Stimulated activated CD4-positive, alpha-beta T cell treated with anti-CD3 and anti-CD28 coated beads, Interleukin-4, amount 100 ng/mL, for 4 hours (primary cell): ENCODE results near the gene XRN2.

Source experiments
- DNase-seq, 2 experiments: peaks; one replicate each; pipeline ENCODE4 v3.0.0-alpha.2; 2020

Gene XRN2, protein sequence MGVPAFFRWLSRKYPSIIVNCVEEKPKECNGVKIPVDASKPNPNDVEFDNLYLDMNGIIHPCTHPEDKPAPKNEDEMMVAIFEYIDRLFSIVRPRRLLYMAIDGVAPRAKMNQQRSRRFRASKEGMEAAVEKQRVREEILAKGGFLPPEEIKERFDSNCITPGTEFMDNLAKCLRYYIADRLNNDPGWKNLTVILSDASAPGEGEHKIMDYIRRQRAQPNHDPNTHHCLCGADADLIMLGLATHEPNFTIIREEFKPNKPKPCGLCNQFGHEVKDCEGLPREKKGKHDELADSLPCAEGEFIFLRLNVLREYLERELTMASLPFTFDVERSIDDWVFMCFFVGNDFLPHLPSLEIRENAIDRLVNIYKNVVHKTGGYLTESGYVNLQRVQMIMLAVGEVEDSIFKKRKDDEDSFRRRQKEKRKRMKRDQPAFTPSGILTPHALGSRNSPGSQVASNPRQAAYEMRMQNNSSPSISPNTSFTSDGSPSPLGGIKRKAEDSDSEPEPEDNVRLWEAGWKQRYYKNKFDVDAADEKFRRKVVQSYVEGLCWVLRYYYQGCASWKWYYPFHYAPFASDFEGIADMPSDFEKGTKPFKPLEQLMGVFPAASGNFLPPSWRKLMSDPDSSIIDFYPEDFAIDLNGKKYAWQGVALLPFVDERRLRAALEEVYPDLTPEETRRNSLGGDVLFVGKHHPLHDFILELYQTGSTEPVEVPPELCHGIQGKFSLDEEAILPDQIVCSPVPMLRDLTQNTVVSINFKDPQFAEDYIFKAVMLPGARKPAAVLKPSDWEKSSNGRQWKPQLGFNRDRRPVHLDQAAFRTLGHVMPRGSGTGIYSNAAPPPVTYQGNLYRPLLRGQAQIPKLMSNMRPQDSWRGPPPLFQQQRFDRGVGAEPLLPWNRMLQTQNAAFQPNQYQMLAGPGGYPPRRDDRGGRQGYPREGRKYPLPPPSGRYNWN

GRCh38 chr20:21303061-21303871 lies at the start of gene XRN2:
XRN2 (plus strand) TSS chr20:21303331; CDS start chr20:21303399, 68 bp downstream.
- peak; percentile 92 to 98 for DNase-seq

DNA sequence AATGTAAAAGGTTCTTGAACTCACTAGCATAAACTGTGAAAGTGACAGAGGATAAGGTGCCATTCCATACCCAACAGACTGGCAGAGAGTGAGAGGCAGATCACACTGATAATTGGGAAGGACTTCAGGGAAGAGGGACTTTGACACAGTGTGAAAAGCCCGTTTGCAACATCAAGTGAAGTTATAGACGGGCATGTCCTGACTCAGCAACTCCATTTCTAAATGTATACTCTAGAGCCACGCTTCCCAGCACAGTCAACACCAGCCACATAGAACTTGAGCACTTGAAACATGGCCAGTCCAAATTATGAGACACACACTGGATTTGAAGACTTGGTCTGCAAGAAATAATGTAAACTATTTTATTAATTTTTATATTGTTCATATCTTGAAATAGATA lies 45.9 kb upstream of the XRN2 start:
- DNase-seq, result no peak

GRCh38 chr20:21258411-21258810 lies 44.7 kb upstream of the XRN2 start:
- DNase-seq, result no peak

- no peak for DNase-seq
These were observed 43.8 kb upstream of the XRN2 start for GRCh38 chr20:21259346-21259745.

GRCh38 chr20:21262812-21263211 lies 40.3 kb upstream of the XRN2 start:
- DNase-seq, result no peak

GRCh38 chr20:21265261-21266190 lies 37.6 kb upstream of the XRN2 start:
- DNase-seq, result no peak

DNA sequence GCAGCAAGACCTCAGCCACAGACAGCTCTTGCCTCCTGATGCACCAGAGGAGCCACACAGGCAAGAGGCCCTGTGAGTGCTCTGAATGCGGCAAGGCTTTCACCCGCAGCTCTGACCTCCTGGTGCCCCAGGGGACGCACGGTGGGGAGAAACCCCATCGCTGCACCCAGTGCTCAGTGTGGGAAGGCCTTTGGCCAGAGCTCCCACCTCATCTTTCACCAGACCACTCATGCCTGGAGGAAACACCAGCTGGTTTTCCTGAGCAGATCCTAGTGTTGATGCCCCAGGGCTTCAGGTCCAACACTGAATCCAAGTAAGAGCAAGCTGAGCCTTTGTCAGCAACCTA lies 37.0 kb upstream of the XRN2 start:
- DNase-seq, result no peak

DNA sequence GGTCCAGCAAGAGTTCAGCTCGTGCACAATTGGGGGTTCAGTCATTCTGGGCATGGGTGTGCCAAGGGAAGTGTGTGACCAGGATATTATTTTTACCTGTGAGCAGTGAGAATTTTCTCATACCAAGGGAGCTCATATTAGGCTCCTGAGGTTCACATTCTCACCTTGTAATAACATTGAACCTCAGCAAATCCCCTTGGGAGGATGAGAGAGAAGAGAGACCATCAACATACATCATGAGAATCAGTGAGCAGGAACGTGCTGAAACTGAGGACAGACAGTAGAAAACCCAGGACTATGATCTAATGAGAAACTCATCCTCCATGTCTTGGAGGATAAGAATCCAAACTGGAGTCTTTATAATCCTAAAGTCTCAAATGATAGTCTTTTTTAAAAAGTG lies 33.4 kb upstream of the XRN2 start:
- DNase-seq, result no peak

DNA sequence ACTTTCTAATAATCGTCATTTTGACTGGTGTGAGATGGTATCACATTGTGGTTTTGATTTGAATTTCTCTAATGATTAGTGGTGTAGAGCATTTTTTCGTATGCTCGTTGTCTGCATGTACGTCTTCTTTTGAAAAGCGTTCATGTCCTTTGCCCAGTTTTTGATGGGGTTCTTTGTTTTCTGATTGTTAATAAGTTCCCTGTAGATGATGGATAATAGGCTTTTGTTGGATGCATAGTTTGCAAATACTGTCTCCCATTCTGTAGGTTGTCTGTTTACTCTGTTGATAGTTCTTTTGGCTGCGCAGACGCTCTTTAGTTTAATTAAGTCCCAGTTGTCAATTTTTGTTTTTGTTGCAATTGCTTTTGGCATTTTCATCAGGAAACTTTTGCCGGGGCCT lies 32.3 kb upstream of the XRN2 start:
- no peak for DNase-seq

DNA sequence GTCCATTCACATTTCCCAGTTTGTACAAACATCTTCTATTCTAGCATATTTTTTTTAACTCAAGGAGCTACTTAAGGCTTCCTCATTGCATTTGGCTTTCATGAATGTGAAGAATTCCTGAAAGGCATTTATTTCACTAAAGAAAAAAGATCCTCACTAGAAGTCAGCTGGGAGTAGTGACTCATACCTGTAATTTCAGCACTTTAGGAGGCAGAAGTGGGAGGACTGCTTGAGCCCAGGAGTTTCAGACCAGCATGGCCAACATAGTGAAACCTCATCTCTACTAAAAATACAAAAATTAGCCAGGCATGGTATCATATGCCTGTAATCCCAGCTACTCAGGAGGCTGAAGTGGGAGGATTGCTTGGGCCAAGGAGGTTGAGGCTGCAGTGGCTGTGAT lies 30.9 kb upstream of the XRN2 start:
- DNase-seq, result no peak

GRCh38 chr20:21272679-21273078 lies 30.5 kb upstream of the XRN2 start:
- DNase-seq, result no peak

- DNase-seq, result no peak
These were observed 29.3 kb upstream of the XRN2 start for GRCh38 chr20:21273755-21274386.

DNA sequence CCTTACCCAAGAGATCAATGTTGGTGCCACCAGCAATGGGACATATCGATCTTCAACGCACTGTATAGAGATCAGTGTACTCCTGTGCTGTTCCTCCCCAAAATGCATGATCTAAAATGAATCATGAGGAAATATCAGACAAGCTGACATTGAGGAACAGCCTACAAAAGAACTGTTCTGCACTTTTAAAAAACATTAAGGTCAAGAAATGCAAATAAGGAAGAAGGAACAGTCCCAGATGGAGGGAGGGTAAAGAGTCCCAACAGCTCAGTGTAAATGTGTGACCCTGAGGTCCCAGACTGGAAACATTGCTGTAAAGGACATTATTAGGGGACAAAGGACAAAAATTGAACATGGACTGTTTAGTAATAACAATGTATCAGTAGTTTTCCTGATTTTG lies 24.3 kb upstream of the XRN2 start:
- DNase-seq, result no peak

- DNase-seq, result no peak
These were observed 23.2 kb upstream of the XRN2 start for GRCh38 chr20:21279706-21280521.

DNA sequence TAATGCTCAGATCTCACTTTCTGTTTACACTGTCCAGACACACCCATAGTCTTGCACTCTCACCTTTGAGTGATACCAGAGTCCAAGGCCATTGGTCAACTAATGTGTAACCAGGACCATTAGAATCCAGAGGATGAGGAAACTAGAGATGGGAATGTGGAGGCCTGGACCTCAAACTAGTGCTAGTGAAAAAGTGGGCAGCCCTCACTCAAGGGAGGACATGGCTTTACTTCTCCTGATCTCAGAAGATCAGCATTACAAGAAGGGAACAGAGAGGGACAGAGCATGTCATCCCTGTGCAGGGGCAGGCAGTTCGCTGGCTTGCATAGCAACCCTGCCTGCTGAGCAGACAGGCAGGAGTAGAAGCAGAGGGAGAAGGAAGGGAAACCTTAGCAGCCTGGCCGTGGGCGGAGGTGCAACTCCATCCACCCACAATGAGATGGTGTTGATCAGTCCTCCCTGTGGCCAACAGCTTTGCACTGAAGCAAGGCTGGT lies 22.6 kb upstream of the XRN2 start:
- DNase-seq, result peak in 1 of 2 experiments; percentile 2

DNA sequence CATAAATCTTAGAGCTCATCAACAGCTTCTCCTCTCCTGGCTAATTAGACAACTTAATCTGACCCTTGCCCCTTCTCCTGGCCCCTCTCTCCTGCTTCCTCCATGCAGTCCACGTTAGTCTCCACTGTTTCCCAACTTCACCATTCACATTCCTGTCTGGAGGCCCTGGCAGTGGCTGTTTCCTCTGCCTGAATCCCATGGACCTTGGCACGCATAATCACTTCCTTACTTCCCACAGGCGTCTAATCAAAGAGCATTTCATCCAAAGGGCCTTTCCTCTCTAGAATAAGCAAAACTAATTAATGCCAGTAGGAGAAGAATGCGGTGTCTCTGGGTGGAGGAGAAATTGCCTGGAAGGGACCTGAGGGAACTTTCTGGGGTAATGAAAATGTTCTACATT lies 16.4 kb upstream of the XRN2 start:
- no peak for DNase-seq

DNA sequence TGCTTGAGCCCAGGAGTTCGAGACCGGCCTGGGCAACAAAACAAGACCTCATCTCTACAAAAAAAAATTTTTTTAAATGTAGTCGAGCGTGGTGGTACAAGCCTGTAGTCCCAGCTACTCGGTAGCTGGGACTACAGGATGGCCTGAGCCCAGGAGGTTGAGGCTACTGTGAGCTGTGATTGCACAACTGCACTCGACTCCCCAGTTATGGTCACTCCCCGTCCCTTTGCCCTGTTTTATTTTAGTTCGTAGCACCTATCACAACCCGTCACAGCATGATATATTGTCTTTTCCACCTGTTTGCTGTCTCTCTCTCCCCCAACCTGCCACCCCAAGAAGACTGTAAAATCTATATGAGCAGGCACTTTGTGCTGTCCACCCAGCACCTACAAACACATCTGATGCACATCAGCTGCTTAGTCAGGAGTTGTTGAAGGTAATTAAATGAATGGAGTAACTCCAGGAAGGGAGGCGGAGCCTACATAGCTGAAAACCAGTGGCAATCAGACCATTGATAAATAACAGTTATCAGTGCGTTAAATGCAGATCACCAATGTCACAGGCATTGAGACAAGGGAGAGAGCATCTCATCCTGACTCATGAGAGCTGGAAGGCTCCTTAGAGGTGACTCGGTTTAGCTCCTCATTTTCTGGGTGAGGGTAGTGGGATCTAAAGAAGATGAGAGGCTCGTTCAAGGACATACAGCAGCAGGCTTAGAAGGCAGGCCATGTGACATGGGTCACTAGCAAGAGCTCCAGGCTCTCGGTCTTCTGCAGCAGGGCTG lies 14.4 kb upstream of the XRN2 start:
- no peak for DNase-seq

GRCh38 chr20:21289651-21290050 lies 13.5 kb upstream of the XRN2 start:
- DNase-seq, result no peak

GRCh38 chr20:21291026-21291425 lies 12.1 kb upstream of the XRN2 start:
- no peak for DNase-seq

DNA sequence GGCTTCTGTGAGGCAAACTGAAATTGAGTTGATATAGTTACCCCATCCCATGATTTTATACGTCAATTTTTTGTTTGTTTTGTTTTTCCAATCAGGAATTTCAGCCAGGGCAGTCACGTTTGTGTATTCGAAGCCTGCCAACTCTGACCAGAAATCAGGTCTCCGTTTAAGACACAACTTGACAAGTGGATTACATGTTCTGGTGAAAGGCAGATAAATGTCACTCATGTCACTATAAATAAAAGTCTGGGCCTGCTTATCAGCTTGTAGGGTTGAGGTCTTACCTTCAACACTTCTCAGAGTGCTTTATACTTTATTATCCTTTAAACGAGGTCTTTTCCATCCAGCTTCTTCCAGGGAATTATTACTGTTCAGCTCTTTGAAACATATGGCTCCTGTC lies 8.4 kb upstream of the XRN2 start:
- no peak for DNase-seq
